ENCODE measurements around the gene WNT3A.

DNA sequence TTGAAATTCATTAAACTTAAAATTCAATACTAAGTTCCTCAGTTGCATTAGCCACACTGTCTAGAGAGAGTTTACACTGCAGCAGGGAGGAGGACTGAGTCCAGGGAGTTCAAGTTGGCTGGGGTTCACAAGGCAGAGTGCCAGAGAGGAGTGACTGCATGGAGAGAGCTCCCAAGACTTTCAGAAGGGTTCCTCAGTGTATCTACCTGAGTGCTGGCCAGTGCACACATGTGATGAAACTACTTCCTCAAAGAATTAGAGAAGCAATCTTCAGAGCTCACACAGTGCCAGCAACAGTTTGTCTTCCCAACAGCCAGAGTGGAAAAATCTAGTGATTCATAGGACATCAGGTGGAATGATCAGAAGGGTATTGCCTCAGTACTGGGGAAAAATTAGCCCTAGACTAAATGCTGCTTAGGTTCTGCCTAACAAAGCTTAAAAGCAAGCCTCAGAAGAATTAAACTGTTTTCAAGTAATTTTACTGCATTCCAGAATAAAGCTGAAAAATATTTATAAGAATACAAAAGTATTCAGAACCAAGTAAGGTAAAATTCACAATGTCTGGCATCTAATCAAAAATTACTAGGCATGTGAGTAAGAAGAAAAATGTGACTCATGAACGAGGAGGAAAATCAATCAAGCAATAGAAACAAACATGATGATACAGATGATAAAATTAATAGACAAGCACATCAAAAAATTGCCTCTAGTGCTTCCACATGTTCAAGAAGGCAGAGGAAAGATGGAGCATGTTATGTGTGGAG, 10.4 kb upstream of the WNT3A start:
- TF ChIP-seq ZC3H10 (CRISPR knock-in tag; IDR thresholded peaks at IDR 0.05) (no peak), ZFP3 (CRISPR knock-in tag; IDR thresholded peaks at IDR 0.05) (no peak)
